ENCODE measurements around the gene LRRC1. TPM values are rescaled to one million over a fixed set of nuclear protein-coding genes. Genes with fewer than 3 reads are reported as not detected.

LRRC1 gene
- total and polyA plus RNA-seq, 2 of the 8 experiments (the other 6 are each of a cell fraction or from before 2014, with no cell fraction given), result 6.7 to 15.9 TPM

DNA sequence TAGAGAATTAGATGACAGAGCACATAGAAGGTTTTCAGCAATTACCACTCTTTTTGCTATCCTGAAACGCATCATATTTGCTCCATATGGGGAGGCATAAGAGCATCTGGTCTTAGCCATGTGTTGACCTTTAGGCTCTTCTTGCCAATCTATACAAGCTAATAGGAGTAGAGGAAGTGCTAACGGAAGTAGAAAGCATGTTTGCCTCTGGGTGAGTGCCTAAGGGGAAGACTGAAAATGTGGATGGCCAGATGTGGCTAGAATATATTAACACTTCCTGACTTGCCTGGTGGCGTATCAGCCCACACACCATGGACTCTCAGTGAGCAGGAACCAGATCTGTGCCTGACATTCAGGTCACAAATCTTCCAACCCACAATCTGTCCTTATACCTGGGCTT, 136.3 kb downstream of the LRRC1 start:
- no peak overlapping the region for H4K91ac ChIP-seq (replicated peaks; ENCODE audit: insufficient read length, low read length)
- POLR2A ChIA-PET (ENCODE audit: partially characterized antibody), result interaction anchor here (1.6 kb wide), 1 partner anchor 138 kb away, joined by 3 read pairs; no protein-coding TSS in a partner anchor
- no peak overlapping the region for H2BK5ac ChIP-seq (ENCODE audit: low read depth, low read length)
- TF ChIP-seq NANOG (IDR thresholded peaks at IDR 0.05; ENCODE audit: insufficient read depth, low read depth, low read length, poor library complexity, severe bottlenecking) (no peak), RNF2 (IDR thresholded peaks at IDR 0.05; ENCODE audit: borderline replicate concordance, low read depth, low read length, missing control alignments, poor library complexity, severe bottlenecking) (no peak), SAP30 (IDR thresholded peaks at IDR 0.05; ENCODE audit: insufficient read depth, insufficient replicate concordance, low read length) (no peak), JUND (IDR thresholded peaks at IDR 0.05; ENCODE audit: low read length) (no peak), HDAC2 (IDR thresholded peaks at IDR 0.05; ENCODE audit: borderline replicate concordance in 1 of 2, low read depth in 2 of 2, low read length in 2 of 2) (no peak), KDM1A (IDR thresholded peaks at IDR 0.05; ENCODE audit: borderline replicate concordance, low read length) (no peak), E2F6 (IDR thresholded peaks at IDR 0.05) (no peak), ZNF274 (IDR thresholded peaks at IDR 0.05; ENCODE audit: borderline replicate concordance, extremely low read depth, low read length) (no peak), GTF2F1 (IDR thresholded peaks at IDR 0.05; ENCODE audit: borderline replicate concordance, low read depth, low read length) (no peak), SIX5 (IDR thresholded peaks at IDR 0.05; ENCODE audit: low read depth, low read length) (no peak), NRF1 (IDR thresholded peaks at IDR 0.05; ENCODE audit: low read depth, low read length) (no peak), BACH1 (IDR thresholded peaks at IDR 0.05; ENCODE audit: low read length) (no peak), SIRT6 (IDR thresholded peaks at IDR 0.05; ENCODE audit: low read length) (no peak)

More for the DNA sequence above, 136.3 kb downstream of the LRRC1 start:
- CTCF ChIA-PET (ENCODE audit: partially characterized antibody), result interaction anchor here (0.8 to 1.8 kb wide), 3 partner anchors 25 to 203 kb away, joined by 3 to 5 read pairs (median 3); partner anchors contain the start of gene LRRC1
- Histone ChIP-seq H2AFZ (ENCODE audit: low read length) (no peak overlapping the region), H4K8ac (ENCODE audit: extremely low read depth, insufficient read depth, low read length) (no peak overlapping the region), H3K23ac (ENCODE audit: insufficient read length) (no peak overlapping the region), H4K20me1 (replicated peaks in 1 of 2; ENCODE audit: control insufficient read depth in 1 of 2, insufficient read depth in 2 of 2, low read length in 2 of 2) (no peaks in the 10 kb centered on the region), H3K18ac (ENCODE audit: extremely low read depth, low read length) (no peak overlapping the region), H3K79me1 (ENCODE audit: low read depth, low read length) (no peaks in the 10 kb centered on the region), H3K4me2 (ENCODE audit: insufficient read depth in 1 of 2, low read depth in 2 of 2, low read length in 2 of 2) (no peak overlapping the region), H2BK120ac (replicated peaks; ENCODE audit: low read depth, low read length) (no peak overlapping the region), H3K4ac (replicated peaks; ENCODE audit: insufficient read length, low read depth, low read length) (no peak overlapping the region), H3K27me3 (replicated peaks in 1 of 4; ENCODE audit: control insufficient read depth in 3 of 4, extremely low read depth in 1 of 4, insufficient read depth in 3 of 4, low read length in 3 of 4) (no peaks in the 10 kb centered on the region), H4K5ac (ENCODE audit: insufficient read length, low read depth, low read length) (no peak overlapping the region), H3K4me3 (ENCODE audit: extremely low read depth in 1 of 4, insufficient read depth in 2 of 4, low read depth in 3 of 4, low read length in 4 of 4) (no peak overlapping the region), H2BK12ac (ENCODE audit: low read depth, low read length) (no peak overlapping the region), H3K9me3 (ENCODE audit: insufficient read depth in 2 of 2, low read depth in 1 of 2, low read length in 1 of 2) (peaks cover 3 to 8% of the 10 kb centered on the region in 2 experiments; a peak in 2 of 4 replicates), H2BK15ac (ENCODE audit: low read length) (no peak overlapping the region), H3K36me3 (ENCODE audit: control insufficient read depth in 2 of 4, insufficient read depth in 4 of 4, low read length in 3 of 4) (no peaks in the 10 kb centered on the region; a peak in 1 of 8 replicates), H3K4me1 (replicated peaks in 1 of 4; ENCODE audit: control insufficient read depth in 3 of 4, insufficient read depth in 4 of 4, low read length in 3 of 4) (no peaks in the 10 kb centered on the region), H2AK5ac (ENCODE audit: low read depth, low read length) (no peak overlapping the region), H3K9ac (replicated peaks in 1 of 4; ENCODE audit: extremely low read depth in 1 of 4, low read depth in 3 of 4, low read length in 3 of 4) (no peak overlapping the region), H3K23me2 (ENCODE audit: low read depth, low read length) (no peaks in the 10 kb centered on the region), H2BK20ac (ENCODE audit: low read length) (no peak overlapping the region), H3K14ac (ENCODE audit: insufficient read length) (no peak overlapping the region), H3K79me2 (ENCODE audit: control insufficient read depth in 1 of 2, insufficient read depth in 2 of 2, low read length in 2 of 2) (no peaks in the 10 kb centered on the region), H3K27ac (ENCODE audit: low read depth, low read length) (no peak overlapping the region), H3K56ac (replicated peaks; ENCODE audit: insufficient read length, low read depth, low read length) (no peak overlapping the region)
- FAIRE-seq (no peak), DNase-seq (ENCODE audit: low read depth in 1 of 2, low spot score in 2 of 2) (no peak)
- whole genome bisulfite sequencing, 2 experiments (ENCODE audit: extremely low coverage in 1 of 2, insufficient coverage in 1 of 2, insufficient read length in 1 of 2, insufficient replicate concordance in 2 of 2, low coverage in 1 of 2, low lambda C conversion rate in 2 of 2, missing lambda C conversion rate in 1 of 2), result 96% methylated on average over 3 of the region's 3 CpGs; no CpG with 5 or more reads in 1 of the 2 experiments
